Measurements from ENCODE around the gene PLA2G2F. TPM values are rescaled to one million over a fixed set of nuclear protein-coding genes. Genes with fewer than 3 reads are reported as not detected.

PLA2G2F gene
- total and polyA plus RNA-seq, 2 of the 13 experiments (the other 11 are each of a cell fraction or from before 2014, with no cell fraction given): not detected

DNA sequence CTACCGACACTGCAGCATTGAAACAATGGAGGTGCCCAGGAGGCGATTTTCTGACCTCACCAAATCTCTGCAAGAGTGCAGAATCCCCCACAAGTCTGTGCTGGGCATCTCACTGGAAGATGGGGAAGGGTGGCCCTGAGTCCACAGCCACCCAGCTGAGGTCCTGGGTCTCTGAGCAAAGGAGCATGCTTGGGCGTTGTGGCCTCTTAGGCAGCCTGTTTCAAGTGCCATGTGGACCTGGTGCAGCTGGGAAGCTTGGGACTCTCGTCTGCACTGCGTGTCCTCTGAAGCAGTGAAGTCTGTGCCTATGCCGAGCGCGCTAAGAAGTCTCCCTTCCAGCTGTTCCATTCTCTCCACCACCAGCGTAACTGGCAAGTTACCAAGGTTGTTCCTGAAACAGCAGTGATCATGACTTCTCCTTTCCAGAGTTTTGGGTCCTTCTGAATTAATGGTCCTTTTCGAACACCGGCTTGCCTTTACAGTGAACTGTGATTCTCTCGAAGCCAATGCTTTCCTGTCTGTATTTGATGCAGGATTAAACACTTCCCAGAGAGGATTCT is 52.2 kb downstream of the PLA2G2F start:
- intact Hi-C loops (cut with micrococcal nuclease; ENCODE audit: unreplicated experiment) (no loop called here), in situ Hi-C loops (cut with HindIII; ENCODE audit: extremely low pct_ligation_motif_present, low pct_unique_long_range_greater_than_20kb) (loop anchor here (10.0 kb wide), 1 partner anchor 217 kb away; the partner anchor contains the start of gene PLA2G2A)
- no peaks in the 10 kb centered on the region for H3K79me2 ChIP-seq (ENCODE audit: insufficient read depth, low read length)
- H3K4me1 ChIP-seq (ENCODE audit: insufficient read depth, low read length): peaks cover 11% of the 10 kb centered on the region
- ATAC-seq (no peak), FAIRE-seq (no peak), DNase-seq (ENCODE audit: low spot score) (no peak)
- H2AFZ ChIP-seq (ENCODE audit: low read length): no peak overlapping the region
- H4K20me1 ChIP-seq (ENCODE audit: insufficient read depth, low read length): no peaks in the 10 kb centered on the region
- no peaks in the 10 kb centered on the region for H3K9me3 ChIP-seq (ENCODE audit: low read length)
- H3K4me2 ChIP-seq (ENCODE audit: low read depth, low read length): no peak overlapping the region
- H3K27ac ChIP-seq (ENCODE audit: extremely low read length, insufficient read depth, low read length): no peak overlapping the region
- ChIA-PET POLR2A (no interaction called here), CTCF (ENCODE audit: low intra/inter-chr PET ratio, low total read pairs) (no interaction called here)
- H3K4me3 ChIP-seq (replicated peaks in 1 of 3; ENCODE audit: insufficient read depth in 1 of 3, low read depth in 2 of 3, low read length in 3 of 3): no peak overlapping the region
- no TSS peak for BruUV-seq (replicated peaks)
- 59% methylated on average over 10 of the region's 12 CpGs for WGBS (ENCODE audit: low lambda C conversion rate)
- no peak overlapping the region for H3K9ac ChIP-seq (ENCODE audit: insufficient read depth, low read depth, low read length)
- peaks cover 2 to 51% of the 10 kb centered on the region in 2 experiments; a peak in 4 of 5 replicates for H3K27me3 ChIP-seq (ENCODE audit: control insufficient read depth in 1 of 2, insufficient read depth in 2 of 2, low read length in 2 of 2)
- H3K36me3 ChIP-seq (replicated peaks in 1 of 2; ENCODE audit: control insufficient read depth in 1 of 2, insufficient read depth in 2 of 2, low read length in 2 of 2): no peaks in the 10 kb centered on the region
- TF ChIP-seq SUZ12 (IDR thresholded peaks at IDR 0.05; ENCODE audit: low read depth, low read length): no peak
- TF ChIP-seq, protein P1, sequence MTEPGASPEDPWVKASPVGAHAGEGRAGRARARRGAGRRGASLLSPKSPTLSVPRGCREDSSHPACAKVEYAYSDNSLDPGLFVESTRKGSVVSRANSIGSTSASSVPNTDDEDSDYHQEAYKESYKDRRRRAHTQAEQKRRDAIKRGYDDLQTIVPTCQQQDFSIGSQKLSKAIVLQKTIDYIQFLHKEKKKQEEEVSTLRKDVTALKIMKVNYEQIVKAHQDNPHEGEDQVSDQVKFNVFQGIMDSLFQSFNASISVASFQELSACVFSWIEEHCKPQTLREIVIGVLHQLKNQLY (CRISPR knock-in tag; IDR thresholded peaks at IDR 0.05): no peak
- TF ChIP-seq, protein P2, sequence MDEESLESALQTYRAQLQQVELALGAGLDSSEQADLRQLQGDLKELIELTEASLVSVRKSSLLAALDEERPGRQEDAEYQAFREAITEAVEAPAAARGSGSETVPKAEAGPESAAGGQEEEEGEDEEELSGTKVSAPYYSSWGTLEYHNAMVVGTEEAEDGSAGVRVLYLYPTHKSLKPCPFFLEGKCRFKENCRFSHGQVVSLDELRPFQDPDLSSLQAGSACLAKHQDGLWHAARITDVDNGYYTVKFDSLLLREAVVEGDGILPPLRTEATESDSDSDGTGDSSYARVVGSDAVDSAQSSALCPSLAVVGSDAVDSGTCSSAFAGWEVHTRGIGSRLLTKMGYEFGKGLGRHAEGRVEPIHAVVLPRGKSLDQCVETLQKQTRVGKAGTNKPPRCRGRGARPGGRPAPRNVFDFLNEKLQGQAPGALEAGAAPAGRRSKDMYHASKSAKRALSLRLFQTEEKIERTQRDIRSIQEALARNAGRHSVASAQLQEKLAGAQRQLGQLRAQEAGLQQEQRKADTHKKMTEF (CRISPR knock-in tag; IDR thresholded peaks at IDR 0.05): no peak
- TF ChIP-seq ZNF841 (CRISPR knock-in tag; IDR thresholded peaks at IDR 0.05; ENCODE audit: borderline replicate concordance): no peak
- TF ChIP-seq TFDP2 (CRISPR knock-in tag; IDR thresholded peaks at IDR 0.05): no peak
